HG02938 (cell line): Measurements from ENCODE around the gene LEKR1.
"Not testable (repeated sequence)": the region's sequence is repeated elsewhere in the genome, so short reads cannot be mapped to it uniquely, and the experiment has no call there.

Experiments used
- ATAC-seq: cut with Tn5 transposase; IDR thresholded peaks from one replicate; pipeline ENCODE4 v1.9.1; 2021; ENCODE audit warnings: mild to moderate bottlenecking, moderate library complexity; ENCODE audit not compliant: unreplicated experiment

Gene LEKR1

GRCh38 chr3:156834435-156834834 is 8.3 kb downstream of the LEKR1 start:
- no peak for ATAC-seq

- ATAC-seq = no peak
These were observed 8.9 kb downstream of the LEKR1 start for GRCh38 chr3:156834962-156835535.

GRCh38 chr3:156836701-156837100 is 10.5 kb downstream of the LEKR1 start:
- no peak for ATAC-seq

GRCh38 chr3:156837115-156837514 is 11.0 kb downstream of the LEKR1 start:
- no peak for ATAC-seq

GRCh38 chr3:156838035-156838434 is 11.9 kb downstream of the LEKR1 start:
- no peak for ATAC-seq

- ATAC-seq = no peak
These were observed 14.9 kb downstream of the LEKR1 start for GRCh38 chr3:156840826-156841689.

- ATAC-seq = no peak
These were observed 17.1 kb downstream of the LEKR1 start for GRCh38 chr3:156843071-156843808.

- no peak for ATAC-seq
These were observed 21.7 kb downstream of the LEKR1 start for GRCh38 chr3:156847752-156848448.

- ATAC-seq = peak; percentile 100
These were observed 33.4 kb downstream of the LEKR1 start for GRCh38 chr3:156859578-156859977.

- no peak for ATAC-seq
These were observed 34.7 kb downstream of the LEKR1 start for GRCh38 chr3:156860873-156861272.

GRCh38 chr3:156862338-156862737 is 36.2 kb downstream of the LEKR1 start:
- no peak for ATAC-seq

GRCh38 chr3:156865732-156866131 is 39.6 kb downstream of the LEKR1 start:
- ATAC-seq = no peak

- no peak for ATAC-seq
These were observed 41.0 kb downstream of the LEKR1 start for GRCh38 chr3:156867174-156867573.

GRCh38 chr3:156867920-156868319 is 41.8 kb downstream of the LEKR1 start:
- no peak for ATAC-seq

- ATAC-seq = no peak
These were observed 47.8 kb downstream of the LEKR1 start for GRCh38 chr3:156873906-156874305.

GRCh38 chr3:156879491-156879890 is 53.3 kb downstream of the LEKR1 start:
- ATAC-seq = not testable (repeated sequence)

- ATAC-seq = no peak
These were observed 59.6 kb downstream of the LEKR1 start for GRCh38 chr3:156885761-156886160.

GRCh38 chr3:156888176-156888575 is 62.0 kb downstream of the LEKR1 start:
- no peak for ATAC-seq

- ATAC-seq = no peak
These were observed 62.4 kb downstream of the LEKR1 start for GRCh38 chr3:156888576-156888975.

- ATAC-seq = no peak
These were observed 66.5 kb downstream of the LEKR1 start for GRCh38 chr3:156892701-156893100.

- not testable (repeated sequence) for ATAC-seq
These were observed 69.2 kb downstream of the LEKR1 start for GRCh38 chr3:156895374-156895773.
